ENCODE data around the gene MAP3K9. TPM values are rescaled to one million over a fixed set of nuclear protein-coding genes. Genes with fewer than 3 reads are reported as not detected.

The MAP3K9 gene
- polyA plus RNA-seq, 1 experiment, result 0.24 TPM

- DNase-seq (ENCODE audit: low read depth, low spot score), result no peak
- H3K9me3 ChIP-seq (ENCODE audit: control insufficient read depth, insufficient read depth, low read length), result no peaks in the 10 kb centered on the region
- no peak overlapping the region for H3K27ac ChIP-seq (ENCODE audit: low read depth, low read length)
- CTCF ChIA-PET, result interaction anchor here (0.7 to 1.1 kb wide), 2 partner anchors 672 to 898 kb away, joined by 3 to 4 read pairs; no protein-coding TSS in a partner anchor
- POLR2A ChIA-PET, result no interaction called here
- TF ChIP-seq CTCF (IDR thresholded peaks at IDR 0.05; ENCODE audit: low read depth, low read length), result no peak
- no peak overlapping the region for H3K4me3 ChIP-seq (ENCODE audit: low read depth, low read length)
- H3K27me3 ChIP-seq (ENCODE audit: control insufficient read depth, insufficient read depth, low read length), result peaks cover 4% of the 10 kb centered on the region
These were observed 92.8 kb downstream of the MAP3K9 start for GRCh38 chr14:70716483-70716882.

DNA sequence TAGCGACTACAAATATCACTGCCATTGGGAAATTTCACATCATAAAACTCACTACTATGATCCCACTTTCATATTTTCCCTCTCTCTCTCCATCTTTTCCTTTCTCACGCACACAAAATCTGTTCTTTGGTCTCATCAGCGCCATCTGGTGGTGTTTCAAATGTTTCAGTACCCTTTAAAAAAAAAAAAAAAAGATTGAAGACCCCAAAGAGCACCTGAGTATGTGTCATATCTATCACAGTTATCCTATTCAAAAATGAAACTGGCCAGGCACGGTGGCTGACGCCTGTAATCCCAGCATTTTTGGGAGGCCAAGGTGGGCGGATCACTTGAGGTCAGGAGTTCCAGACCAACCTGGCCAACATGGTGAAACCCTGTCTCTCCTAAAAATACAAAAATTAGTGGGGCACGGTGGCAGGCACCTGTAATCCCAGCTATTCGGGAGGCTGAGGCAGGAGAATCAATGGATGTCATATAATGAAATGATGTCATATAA, 95.2 kb downstream of the MAP3K9 start:
- no peaks in the 10 kb centered on the region for H3K9me3 ChIP-seq (ENCODE audit: control insufficient read depth, insufficient read depth, low read length)
- CTCF ChIA-PET, result interaction anchor here (0.6 to 2.5 kb wide), 15 partner anchors 8 to 1655 kb away, joined by 3 to 12 read pairs (median 4); no protein-coding TSS in a partner anchor
- H3K27me3 ChIP-seq (ENCODE audit: control insufficient read depth, insufficient read depth, low read length), result peaks cover 15% of the 10 kb centered on the region
- no peak overlapping the region for H3K27ac ChIP-seq (ENCODE audit: low read depth, low read length)
- POLR2A ChIA-PET, result no interaction called here
- peak; percentile 67 for TF ChIP-seq CTCF (IDR thresholded peaks at IDR 0.05; ENCODE audit: low read depth, low read length)
- DNase-seq (ENCODE audit: low read depth, low spot score), result peak; percentile 7
- H3K4me3 ChIP-seq (ENCODE audit: low read depth, low read length), result no peak overlapping the region

GRCh38 chr14:70713511-70713916, 95.8 kb downstream of the MAP3K9 start:
- TF ChIP-seq CTCF (IDR thresholded peaks at IDR 0.05; ENCODE audit: low read depth, low read length), result no peak
- H3K27ac ChIP-seq (ENCODE audit: low read depth, low read length), result no peak overlapping the region
- DNase-seq (ENCODE audit: low read depth, low spot score), result no peak
- no peaks in the 10 kb centered on the region for H3K9me3 ChIP-seq (ENCODE audit: control insufficient read depth, insufficient read depth, low read length)
- ChIA-PET CTCF (interaction anchor here (0.6 to 2.5 kb wide), 17 partner anchors 8 to 1656 kb away, joined by 3 to 12 read pairs (median 3); no protein-coding TSS in a partner anchor), POLR2A (no interaction called here)
- H3K4me3 ChIP-seq (ENCODE audit: low read depth, low read length), result no peak overlapping the region
- H3K27me3 ChIP-seq (ENCODE audit: control insufficient read depth, insufficient read depth, low read length), result peaks cover 15% of the 10 kb centered on the region

DNA sequence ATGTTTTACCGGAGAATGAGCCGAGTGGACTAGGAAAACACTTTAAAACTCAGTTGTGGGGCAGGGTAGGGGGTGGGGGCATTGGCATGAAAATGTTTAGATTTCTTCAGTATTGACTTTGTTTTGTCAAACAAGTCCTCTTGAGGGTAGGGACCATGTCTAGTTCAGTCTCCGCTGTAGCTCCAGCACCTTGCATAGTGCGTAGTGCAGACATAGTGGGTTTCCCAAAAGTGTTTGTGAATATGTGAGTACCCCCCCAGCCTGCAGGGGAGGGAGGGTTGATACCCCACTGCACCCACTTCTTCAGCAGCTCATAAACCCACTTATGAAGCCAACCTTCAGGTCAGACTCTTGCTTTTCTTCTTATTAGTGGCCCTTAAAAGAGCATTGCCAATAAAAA, 96.2 kb downstream of the MAP3K9 start:
- ChIA-PET CTCF (interaction anchor here (0.6 to 2.5 kb wide), 17 partner anchors 7 to 1656 kb away, joined by 3 to 12 read pairs (median 3); no protein-coding TSS in a partner anchor), POLR2A (no interaction called here)
- DNase-seq (ENCODE audit: low read depth, low spot score), result no peak

More for the DNA sequence above, 96.2 kb downstream of the MAP3K9 start:
- Histone ChIP-seq H3K27ac (ENCODE audit: low read depth, low read length) (no peak overlapping the region), H3K4me3 (ENCODE audit: low read depth, low read length) (no peak overlapping the region), H3K9me3 (ENCODE audit: control insufficient read depth, insufficient read depth, low read length) (no peaks in the 10 kb centered on the region), H3K27me3 (ENCODE audit: control insufficient read depth, insufficient read depth, low read length) (peaks cover 15% of the 10 kb centered on the region)
- no peak for TF ChIP-seq CTCF (IDR thresholded peaks at IDR 0.05; ENCODE audit: low read depth, low read length)

Measured in AG04450 (cell line).